ENCODE data around the gene LIAS. TPM values are rescaled to one million over a fixed set of nuclear protein-coding genes. Genes with fewer than 3 reads are reported as not detected.

The LIAS gene
- total RNA-seq, 3 donors from 2014 or later = 10.6 to 17.9 (median 13.1) TPM

DNA sequence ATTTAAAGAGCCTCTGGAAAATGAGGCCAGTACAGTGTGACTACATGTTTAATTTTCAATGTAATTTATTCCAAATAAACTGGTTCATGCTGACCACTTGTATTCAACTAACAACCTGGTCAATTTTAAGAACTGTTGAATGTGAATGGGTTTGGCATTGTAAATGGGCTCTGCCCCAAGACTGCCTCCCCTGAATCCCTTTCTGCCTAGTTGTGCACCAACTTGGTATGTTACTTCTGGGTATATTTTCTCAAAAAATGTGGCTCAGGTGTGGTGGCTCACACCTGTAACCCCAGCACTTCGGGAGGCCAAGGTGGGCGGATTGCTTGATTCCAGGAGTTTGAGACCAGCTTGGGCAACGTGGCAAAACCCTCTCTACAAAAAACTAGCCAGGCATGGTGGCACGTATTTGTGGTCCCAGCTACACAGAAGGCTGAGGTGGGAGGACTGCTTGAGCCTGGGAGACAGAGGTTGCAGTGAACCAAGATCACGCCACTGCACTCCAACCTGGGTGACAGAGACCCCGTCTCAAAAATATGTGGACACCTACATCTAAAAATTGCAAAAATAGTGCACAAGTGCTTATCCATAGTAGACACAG is 7.3 kb upstream of the LIAS start:
- intact Hi-C loops (cut with DNase I; ENCODE audit: low total_unique reads) = no loop called here
- H3K27me3 ChIP-seq = no peaks in the 10 kb centered on the region
- no peak for DNase-seq (ENCODE audit: low spot score in 2 of 2)
- no peaks in the 10 kb centered on the region for H3K9me3 ChIP-seq
- peaks cover 0 to under 1% of the 10 kb centered on the region in 2 donors for H3K4me1 ChIP-seq
- H3K4me3 ChIP-seq = no peak overlapping the region
- TF ChIP-seq, protein P1, sequence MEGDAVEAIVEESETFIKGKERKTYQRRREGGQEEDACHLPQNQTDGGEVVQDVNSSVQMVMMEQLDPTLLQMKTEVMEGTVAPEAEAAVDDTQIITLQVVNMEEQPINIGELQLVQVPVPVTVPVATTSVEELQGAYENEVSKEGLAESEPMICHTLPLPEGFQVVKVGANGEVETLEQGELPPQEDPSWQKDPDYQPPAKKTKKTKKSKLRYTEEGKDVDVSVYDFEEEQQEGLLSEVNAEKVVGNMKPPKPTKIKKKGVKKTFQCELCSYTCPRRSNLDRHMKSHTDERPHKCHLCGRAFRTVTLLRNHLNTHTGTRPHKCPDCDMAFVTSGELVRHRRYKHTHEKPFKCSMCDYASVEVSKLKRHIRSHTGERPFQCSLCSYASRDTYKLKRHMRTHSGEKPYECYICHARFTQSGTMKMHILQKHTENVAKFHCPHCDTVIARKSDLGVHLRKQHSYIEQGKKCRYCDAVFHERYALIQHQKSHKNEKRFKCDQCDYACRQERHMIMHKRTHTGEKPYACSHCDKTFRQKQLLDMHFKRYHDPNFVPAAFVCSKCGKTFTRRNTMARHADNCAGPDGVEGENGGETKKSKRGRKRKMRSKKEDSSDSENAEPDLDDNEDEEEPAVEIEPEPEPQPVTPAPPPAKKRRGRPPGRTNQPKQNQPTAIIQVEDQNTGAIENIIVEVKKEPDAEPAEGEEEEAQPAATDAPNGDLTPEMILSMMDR (IDR thresholded peaks at IDR 0.05) = no peak
- no peak for TF ChIP-seq POLR2A (IDR thresholded peaks at IDR 0.05)
- no peak for TF ChIP-seq POLR2AphosphoS5 (IDR thresholded peaks at IDR 0.05)
- H3K27ac ChIP-seq = no peak overlapping the region
- no peaks in the 10 kb centered on the region for H3K36me3 ChIP-seq

DNA sequence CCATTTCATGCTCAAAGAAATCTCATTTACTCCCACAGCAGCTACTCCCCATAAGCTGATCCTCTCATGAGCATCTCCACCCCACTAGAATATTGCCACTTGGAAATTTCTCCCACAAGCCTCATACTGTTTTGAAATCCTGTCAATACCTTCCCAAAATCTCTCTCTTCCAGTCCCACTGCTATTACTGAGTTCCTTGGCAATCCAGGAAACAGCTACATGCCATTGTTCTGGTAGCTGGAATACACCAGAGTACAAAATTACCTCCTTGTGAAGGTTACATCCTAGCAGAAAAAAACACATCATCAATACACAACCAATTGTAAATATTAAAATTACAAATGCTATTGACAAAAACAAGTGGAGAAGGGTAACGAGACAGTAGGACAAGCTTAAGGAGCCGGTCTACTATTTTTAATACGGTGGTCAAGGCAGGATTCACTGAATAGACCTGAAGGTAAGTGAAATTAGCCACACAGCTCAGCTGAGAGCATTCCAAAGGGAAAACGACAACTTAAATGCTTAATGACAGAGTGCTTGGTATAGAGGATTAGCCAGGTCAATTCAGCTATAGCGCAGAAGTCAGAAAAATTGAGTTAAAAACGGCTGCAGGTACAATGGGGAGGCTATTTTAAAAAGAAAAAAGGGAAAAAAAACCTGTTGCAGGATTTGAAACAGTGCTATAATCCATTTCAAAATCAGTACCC is 6.5 kb upstream of the LIAS start:
- no peaks in the 10 kb centered on the region for H3K36me3 ChIP-seq
- no peaks in the 10 kb centered on the region for H3K9me3 ChIP-seq
- H3K27me3 ChIP-seq = no peaks in the 10 kb centered on the region
- no peak overlapping the region for H3K27ac ChIP-seq
- no peak overlapping the region for H3K4me3 ChIP-seq
- no peak for DNase-seq (ENCODE audit: low spot score in 2 of 2)
- H3K4me1 ChIP-seq = peaks cover 0 to 8% of the 10 kb centered on the region in 2 donors
- intact Hi-C loops (cut with DNase I; ENCODE audit: low total_unique reads) = no loop called here
- TF ChIP-seq POLR2AphosphoS5 (IDR thresholded peaks at IDR 0.05) (no peak), POLR2A (IDR thresholded peaks at IDR 0.05) (no peak)
- TF ChIP-seq, protein P1 (IDR thresholded peaks at IDR 0.05) = no peak

DNA sequence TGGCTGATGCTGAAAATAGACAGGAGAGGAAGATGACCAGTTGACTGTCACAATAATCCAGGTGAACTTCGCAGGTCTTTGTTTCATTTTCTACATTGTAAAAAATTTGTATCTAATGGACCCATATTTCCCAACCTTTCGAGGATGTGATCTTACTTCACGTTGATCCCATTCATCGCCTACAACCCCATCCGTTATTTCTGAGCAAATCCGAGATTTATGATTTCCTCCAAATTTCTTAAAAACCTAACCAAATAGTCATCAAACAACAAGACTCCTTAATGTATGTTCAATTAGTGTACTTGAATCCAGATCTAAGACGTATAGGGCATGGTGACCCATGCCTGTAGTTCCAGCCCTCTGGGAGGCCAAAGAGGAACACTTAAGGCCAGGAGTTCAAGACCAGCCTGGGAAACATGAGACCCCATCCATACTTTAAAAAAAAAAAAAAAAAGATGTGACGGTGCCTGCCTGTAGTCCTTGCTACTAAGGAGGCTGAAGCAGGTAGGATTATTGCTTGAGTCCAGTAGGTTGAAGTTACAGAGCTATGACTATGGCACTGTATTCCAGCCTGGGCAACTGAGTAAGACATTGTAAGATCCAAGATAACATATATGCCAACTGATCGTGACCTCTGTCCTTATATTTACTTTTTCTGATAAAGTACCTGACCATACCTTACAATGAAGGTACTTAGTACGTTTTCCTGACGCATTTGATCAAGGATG is 5.8 kb upstream of the LIAS start:
- peaks cover 0 to 9% of the 10 kb centered on the region in 2 donors for H3K4me1 ChIP-seq
- no peaks in the 10 kb centered on the region for H3K9me3 ChIP-seq
- H3K4me3 ChIP-seq = no peak overlapping the region
- no peaks in the 10 kb centered on the region for H3K36me3 ChIP-seq
- no peak for TF ChIP-seq POLR2AphosphoS5 (IDR thresholded peaks at IDR 0.05)
- no peak for TF ChIP-seq POLR2A (IDR thresholded peaks at IDR 0.05)
- TF ChIP-seq, protein P1 (IDR thresholded peaks at IDR 0.05) = no peak
- H3K27me3 ChIP-seq = no peaks in the 10 kb centered on the region
- intact Hi-C loops (cut with DNase I; ENCODE audit: low total_unique reads) = no loop called here
- no peak for DNase-seq (ENCODE audit: low spot score in 2 of 2)
- H3K27ac ChIP-seq = no peak overlapping the region

DNA sequence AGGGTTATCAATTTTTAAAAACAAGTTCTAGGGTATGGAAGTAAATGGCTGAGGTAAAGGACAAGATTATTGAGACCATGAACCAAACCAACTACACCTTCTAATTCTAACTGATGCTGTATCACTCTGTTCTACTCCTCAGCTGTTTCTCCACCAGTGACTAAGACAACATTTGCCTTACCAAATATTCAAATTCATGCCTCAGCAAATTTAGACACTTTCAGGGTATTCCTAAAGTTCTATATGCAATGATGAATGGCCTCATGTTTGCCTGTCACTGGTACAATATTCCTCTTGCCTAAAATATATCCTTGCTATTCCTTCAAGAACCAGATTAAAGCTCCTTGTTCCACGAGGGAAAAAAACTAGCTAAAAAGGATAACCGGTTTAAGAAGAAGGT is 5.1 kb upstream of the LIAS start:
- DNase-seq (ENCODE audit: low spot score in 2 of 2) = no peak
- no peak overlapping the region for H3K27ac ChIP-seq

DNA sequence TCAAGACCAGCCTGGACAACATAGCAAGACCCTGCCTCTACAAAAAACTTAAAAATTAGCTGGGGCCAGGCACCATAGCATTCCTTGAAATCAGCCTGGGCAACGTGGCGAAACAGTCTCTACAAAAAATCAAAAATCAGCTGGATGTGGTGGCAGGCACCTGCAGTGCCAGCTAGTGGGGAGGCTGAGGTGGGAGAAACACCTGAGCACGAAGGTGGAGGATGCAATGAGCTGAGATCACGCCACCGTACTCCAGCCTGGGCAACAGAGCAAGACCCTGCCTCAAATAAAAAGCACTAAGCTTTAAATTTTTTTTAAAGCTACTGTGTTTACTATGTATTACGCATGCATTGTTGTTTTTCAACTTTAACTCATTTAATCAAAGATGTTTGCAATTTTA is 3.4 kb upstream of the LIAS start:
- H3K36me3 ChIP-seq = no peaks in the 10 kb centered on the region
- no peaks in the 10 kb centered on the region for H3K27me3 ChIP-seq
- intact Hi-C loops (cut with DNase I; ENCODE audit: low total_unique reads) = no loop called here
- H3K4me1 ChIP-seq = peaks cover 0 to 9% of the 10 kb centered on the region in 2 donors
- H3K27ac ChIP-seq = no peak overlapping the region
- no peak overlapping the region for H3K4me3 ChIP-seq
- no peak for DNase-seq (ENCODE audit: low spot score in 2 of 2)
- no peaks in the 10 kb centered on the region for H3K9me3 ChIP-seq
- TF ChIP-seq, protein P1 (IDR thresholded peaks at IDR 0.05) = no peak
- no peak for TF ChIP-seq POLR2AphosphoS5 (IDR thresholded peaks at IDR 0.05)
- TF ChIP-seq POLR2A (IDR thresholded peaks at IDR 0.05) = no peak

More for the DNA sequence above, 5.1 kb upstream of the LIAS start:
- peaks cover 0 to 9% of the 10 kb centered on the region in 2 donors for H3K4me1 ChIP-seq
- no peaks in the 10 kb centered on the region for H3K36me3 ChIP-seq
- TF ChIP-seq POLR2AphosphoS5 (IDR thresholded peaks at IDR 0.05) = no peak
- no peak overlapping the region for H3K4me3 ChIP-seq
- no peaks in the 10 kb centered on the region for H3K9me3 ChIP-seq
- no peaks in the 10 kb centered on the region for H3K27me3 ChIP-seq
- intact Hi-C loops (cut with DNase I; ENCODE audit: low total_unique reads) = no loop called here
